Cardiac septum (tissue), 1 donor: ENCODE measurements around the gene PPP1R12B. TPM values are rescaled to one million over a fixed set of nuclear protein-coding genes. Genes with fewer than 3 reads are reported as not detected.
"Not testable (repeated sequence)": the region's sequence is repeated elsewhere in the genome, so short reads cannot be mapped to it uniquely, and the experiment has no call there.

Experiments
- DNase-seq: peaks from one replicate; pipeline ENCODE4 v3.0.0-alpha.2; 2020; ENCODE audit warnings: low spot score
- intact Hi-C: fragments of 100-400 bp; cut with DNase I; formaldehyde crosslinking; loops from one replicate; pipeline ENCODE4 v1.14.0; 2022
- total RNA-seq: library from RNA; stranded (reverse); fragmentation: NEBNext Ultra II Directional; extraction: Animal tissue kit (Norgen Biotek cat#: 25700); gene quantifications from one replicate; pipeline ENCODE4 v1.2.1, GENCODE V29; 2021
- donor health status: DM: no; HTN: no; CAD: no.

Gene PPP1R12B
- total RNA-seq, 1 donor from 2014 or later: 428 TPM

DNA sequence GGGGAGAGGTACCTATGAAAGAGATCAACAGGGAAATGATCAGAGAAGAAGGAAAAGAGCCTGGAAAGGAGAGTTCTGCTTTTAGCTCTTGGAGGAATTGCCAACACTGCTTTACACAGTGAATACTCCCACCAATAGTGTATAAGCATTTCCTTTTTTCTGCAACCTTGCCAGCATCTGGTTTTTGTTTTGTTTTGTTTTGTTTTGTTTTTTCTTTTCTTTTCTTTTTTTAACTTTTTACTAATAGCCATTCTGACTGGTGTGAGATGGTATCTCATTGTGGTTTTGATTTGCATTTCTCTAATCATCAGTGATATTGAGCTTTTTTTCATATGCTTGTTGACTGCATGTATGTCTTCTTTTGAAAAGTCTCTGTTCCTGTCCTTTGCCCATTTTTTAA lies 165.4 kb downstream of the PPP1R12B start:
- intact Hi-C loops: not testable (repeated sequence)

DNA sequence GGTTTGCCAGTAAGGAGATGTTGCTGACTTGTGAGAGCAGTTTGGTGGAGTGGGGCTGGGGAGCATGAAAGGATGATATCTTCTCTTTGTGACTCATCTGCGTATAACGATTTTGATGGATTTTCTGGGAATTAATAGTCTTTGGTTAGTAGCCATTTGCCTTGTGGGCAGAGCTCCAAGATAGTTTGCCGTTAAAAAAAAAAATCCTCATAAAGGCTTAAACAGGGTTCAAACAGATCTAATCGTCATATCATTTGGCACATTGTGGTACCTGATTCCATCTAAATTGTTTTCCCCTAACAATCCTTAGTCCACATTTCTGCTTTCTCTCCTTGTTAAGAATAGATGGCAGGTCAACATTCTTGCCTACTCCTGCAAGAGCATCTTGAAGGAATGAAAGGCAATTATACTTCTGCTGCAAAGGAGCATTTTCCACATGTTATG lies 168.0 kb downstream of the PPP1R12B start:
- DNase-seq: no peak
- intact Hi-C loops: no loop called here

More for the DNA sequence above, 165.4 kb downstream of the PPP1R12B start:
- not testable (repeated sequence) for DNase-seq

DNA sequence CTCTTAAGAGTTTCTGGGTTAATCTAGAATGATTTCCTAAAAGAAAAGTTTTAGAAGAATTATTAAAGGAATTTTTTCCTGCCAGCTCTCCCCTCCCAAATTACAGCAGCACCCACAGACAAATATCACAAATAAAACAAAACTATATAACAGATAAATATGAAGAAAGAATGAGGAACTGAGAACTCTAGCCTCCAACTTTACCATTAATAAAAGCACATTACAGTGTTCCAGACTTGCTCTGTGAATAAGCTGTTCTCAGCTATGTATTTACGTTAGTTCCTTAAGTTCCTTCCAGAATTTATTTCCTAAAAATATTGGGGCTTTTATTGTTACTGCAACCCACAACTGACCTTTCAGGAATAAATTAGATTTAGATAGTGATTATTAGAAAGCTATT lies 168.6 kb downstream of the PPP1R12B start:
- intact Hi-C loops, DNase-seq: not testable (repeated sequence)

DNA sequence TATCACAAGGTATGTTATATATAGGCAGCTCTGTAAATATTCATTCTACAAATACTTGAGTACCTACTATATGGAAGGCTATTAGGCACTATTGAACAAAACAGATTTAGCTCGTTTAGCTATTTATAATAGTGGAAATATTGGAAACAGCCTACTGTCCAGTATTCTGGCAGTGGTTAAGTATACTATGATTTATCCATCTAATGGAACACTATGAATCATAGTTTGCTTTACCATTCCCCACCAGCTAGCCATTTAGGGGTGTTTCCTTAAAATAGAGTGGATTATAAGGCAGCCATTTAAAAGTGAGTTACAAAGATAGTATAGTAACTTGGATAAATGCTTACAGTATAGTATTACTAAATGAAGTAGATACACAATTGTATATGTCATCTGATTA lies 169.7 kb downstream of the PPP1R12B start:
- DNase-seq, intact Hi-C loops: not testable (repeated sequence)

DNA sequence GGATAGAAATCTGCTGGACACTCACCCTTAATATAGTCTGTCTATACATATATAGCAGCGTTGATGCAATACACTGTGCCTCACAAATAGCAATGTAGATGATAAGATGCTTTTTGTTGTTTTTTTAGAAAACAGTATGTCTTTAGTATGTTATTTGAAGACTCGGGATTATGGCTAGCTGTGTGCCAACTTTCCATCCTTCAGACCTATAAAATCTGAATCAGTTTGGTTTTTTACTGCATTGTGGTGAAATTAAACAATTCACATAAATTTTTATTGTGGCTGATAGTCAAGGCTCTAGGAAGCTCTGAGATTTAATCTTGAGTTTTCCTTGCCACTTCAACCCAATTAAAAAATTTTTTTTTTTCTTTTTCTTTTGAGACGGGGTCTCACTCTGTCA lies 170.4 kb downstream of the PPP1R12B start:
- intact Hi-C loops, DNase-seq: not testable (repeated sequence)

DNA sequence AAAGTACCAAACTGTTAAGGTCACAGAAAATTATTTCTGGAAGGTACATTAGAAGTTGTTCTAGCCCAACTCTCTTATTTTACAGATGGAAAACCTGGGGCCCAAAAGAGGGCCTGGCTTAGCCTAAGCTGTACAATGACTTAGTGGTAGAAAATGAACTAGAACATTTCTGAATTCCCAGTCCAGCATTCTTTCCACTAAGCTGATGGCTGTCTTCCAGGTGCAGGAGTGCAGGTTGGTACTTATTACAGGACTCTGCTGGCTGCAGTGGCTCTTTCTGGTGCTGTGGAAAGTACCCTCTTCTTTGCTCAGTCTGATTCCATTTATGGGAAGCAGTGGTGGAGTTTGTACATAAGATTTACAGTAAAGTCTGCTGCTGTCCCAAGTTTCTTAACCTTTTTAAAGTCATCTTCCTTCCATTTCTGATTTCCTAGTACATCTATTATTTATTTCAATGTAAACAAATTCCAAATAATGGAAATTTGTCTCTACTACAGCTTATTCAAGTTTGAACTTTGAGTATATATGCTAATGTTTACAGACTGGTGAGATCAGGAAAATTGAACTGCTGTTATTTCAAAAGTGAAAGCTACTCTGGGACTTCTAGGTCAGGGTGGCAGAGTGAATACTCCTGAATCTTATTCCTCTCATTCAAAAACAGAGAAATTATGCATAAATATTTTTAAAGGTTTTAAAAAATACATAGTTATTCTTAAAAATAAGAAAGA lies 171.8 kb downstream of the PPP1R12B start:
- DNase-seq, intact Hi-C loops: not testable (repeated sequence)

DNA sequence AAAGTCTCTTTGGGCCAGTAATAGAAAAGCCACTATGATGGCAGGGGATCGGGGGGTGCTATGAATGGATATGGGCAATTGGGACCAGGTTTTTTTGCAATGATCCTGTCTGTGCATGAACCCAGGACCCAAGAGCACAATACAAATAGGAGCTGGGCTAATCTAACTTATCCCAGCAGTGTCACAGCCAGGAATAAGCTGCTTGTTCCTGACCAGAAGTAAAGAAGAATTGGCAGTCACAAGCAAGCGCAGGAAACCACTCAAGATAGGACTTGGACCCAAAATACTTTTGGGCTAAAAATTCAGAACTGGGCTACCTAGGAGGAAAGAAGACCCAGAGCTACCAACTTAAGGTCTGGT lies 172.3 kb downstream of the PPP1R12B start:
- DNase-seq, intact Hi-C loops: not testable (repeated sequence)

DNA sequence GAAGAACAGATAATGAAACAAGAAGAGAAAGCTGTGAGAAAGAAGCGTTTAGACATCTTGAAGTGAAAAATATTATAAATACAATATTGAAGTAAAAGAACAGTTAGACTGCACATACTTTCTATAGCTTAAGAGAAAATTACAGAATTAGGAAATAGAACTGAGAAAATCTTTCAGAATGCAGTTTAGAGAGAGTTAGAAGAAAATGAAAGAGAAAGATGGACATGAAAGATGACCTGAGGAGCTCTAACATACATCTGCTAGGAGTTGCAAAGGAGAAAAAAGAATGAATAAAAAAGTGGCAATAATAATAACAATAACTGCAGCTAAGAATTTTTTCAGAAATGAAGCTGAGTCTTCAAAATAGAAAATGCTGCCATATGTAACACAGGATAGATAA lies 173.0 kb downstream of the PPP1R12B start:
- intact Hi-C loops, DNase-seq: not testable (repeated sequence)

DNA sequence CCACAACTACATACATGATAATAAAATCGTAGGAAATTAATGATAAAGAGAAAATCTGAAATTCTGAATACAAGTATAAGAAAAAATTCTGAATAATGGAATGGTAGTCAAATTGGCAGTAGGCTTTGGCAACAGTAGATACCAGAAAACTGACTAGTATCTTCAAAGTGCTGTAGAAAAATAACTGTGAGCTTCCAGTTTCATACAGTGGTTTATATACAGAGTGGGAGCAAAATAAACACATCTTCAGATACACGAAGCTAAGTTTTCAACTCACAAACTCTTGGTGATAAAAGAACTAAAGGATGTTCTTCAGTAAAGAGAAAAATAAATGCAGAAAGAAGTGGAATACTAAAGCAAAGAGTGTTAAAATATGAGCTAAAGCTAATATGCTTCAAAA lies 173.4 kb downstream of the PPP1R12B start:
- intact Hi-C loops: no loop called here
- no peak for DNase-seq

DNA sequence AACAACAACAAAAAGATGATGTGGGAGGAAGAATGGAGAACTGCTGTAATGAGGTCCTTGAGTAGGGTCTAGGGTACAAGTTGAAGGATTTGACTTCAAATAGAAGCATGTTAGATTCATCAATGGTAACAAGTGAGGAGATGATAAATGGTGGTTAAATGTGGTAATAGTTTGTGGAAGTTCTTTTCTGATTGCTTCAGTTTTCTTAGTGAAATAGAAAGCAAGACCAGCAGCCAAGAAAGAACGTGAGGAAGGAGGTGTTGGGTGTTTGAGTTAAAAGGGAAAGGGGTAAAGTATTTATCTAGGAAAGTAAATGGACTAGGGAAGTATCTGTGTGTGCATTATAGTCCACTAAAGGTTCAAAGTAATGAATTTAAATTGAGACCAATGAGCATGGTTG lies 177.6 kb downstream of the PPP1R12B start:
- DNase-seq, intact Hi-C loops: not testable (repeated sequence)

DNA sequence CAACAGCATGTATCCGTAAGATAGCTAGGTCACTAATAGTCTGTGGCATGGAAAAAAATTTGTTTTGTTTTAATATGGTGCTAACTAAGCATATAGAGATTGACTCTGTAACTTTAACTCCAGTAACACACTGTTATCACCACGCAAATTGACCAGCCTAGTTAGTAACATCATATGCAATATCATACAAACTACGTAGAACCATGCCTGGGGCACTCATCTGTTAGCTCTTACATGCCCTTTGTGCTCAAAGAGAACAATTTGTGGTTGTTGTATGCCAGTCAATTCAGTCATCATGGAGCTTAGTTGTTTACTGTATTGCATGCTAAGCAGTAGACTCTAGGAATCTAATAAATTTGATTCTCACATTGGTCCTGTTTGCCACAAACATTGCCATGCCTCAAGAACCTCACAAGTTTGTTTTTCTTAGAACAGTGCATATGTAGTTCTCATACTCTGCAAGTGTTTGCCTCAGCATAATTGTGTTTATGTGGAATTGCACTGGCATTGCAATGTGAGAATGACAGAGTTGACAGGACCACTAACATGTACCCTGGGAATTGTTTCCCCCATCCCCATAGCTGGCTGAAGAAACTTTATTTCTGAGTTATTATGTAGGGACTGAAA lies 179.7 kb downstream of the PPP1R12B start:
- intact Hi-C loops, DNase-seq: not testable (repeated sequence)

DNA sequence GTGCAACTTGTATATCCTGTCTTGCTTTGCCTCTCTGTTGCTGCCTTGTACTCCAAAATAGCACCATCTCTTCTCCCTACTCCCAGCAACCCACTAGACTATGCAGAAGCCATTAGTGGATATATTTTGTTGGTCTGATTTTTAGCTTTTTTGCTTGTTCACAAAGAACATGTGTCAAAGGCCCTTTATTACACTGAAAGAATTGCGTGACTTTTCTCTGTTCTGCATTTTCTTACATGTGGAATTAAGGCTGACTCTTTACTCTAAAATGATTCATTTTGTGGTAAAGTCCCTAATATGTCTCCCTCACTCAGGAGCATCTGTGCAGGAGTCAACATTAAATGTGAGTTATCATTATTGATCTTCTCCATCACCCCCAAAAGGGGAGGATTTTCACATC lies 182.2 kb downstream of the PPP1R12B start:
- DNase-seq, intact Hi-C loops: not testable (repeated sequence)

DNA sequence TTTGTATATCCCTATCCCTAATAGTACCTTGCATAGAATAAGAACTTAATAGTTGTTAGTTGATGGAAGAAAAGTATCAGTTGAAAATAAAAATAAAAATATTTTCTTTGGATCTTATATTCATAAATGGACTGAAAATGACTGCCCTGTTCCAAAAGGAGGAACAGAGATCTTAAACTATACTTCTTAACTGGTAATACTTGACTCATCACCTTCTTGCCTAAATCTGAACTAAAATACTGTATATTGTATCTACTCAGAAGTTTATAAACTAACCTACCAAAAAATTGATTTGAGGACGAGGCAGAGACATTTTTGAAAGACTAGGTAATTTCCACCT lies 182.9 kb downstream of the PPP1R12B start:
- no peak for DNase-seq
- intact Hi-C loops: no loop called here

DNA sequence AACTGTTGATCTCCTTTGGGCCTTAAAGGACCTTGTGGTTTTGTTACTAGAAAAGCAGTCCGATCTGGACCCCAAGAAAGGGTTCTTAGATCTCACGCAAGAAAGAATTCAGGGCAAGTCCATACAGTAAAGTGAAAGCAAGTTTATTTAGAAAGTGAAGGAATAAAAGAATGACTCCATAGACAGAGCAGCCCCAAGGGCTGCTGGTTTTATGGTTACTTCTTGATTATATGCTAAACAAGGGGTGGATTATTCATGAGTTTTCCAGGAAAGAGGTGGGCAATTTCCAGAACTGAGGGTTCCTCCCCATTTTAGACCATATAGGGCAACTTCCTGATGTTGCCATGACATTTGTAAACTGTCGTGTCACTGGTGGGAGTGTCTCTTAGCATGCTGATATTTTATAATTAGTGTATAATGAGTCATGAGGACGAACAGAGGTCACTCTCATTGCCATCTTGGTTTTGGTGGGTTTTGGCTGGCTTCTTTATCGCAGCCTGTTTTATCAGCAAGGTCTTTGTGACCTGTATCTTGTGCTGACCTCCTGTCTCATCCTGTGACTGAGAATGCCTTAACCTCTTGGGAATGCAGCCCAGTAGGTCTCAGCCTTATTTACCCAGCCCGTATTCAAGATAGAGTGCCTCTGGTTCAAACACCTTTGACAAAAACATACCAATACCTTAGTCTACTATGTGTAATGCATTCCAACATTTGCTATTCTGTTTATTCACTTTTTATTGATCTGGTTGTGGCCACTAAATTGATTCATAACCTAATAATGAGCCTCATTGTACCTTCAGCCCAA lies 183.5 kb downstream of the PPP1R12B start:
- DNase-seq, intact Hi-C loops: not testable (repeated sequence)

DNA sequence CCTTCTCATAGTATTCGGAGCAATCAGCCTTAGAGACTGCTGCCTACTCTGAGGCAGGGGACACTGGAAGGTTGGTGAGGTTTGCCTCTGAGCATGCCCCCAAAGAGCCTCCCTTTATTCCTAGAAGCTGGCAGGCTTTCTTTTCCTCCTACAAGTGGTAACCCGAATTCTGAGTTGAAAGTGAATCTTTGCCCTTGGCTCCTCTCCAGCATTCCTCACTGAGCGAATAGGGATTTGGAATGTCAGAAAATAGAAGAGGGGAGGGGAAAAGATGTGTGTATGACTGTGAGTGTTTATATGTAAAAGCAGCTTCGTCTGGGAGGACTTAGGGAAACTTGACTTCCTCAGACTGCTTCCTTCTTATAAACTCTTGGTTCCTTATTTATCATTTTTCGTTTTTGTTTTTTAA lies 190.7 kb downstream of the PPP1R12B start:
- intact Hi-C loops, DNase-seq: not testable (repeated sequence)

DNA sequence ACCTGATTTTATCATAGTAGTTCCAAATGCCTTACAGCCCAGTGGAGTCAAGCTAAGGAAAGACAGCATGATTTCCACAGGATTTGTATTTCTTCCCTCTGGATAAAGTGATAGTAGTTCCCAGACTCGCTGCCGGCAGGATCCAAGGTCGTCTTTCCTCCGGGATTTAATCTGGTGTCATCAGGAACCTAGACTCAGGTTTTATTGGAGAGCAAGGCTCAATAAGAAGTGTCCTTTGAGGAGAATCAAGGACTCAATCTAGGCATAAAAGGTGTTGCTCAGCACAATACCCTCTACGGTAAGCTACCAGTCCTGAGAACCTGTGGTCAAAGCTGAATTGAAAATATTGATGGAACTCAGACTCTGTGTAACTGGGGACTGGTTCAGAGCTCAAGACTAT lies 191.1 kb downstream of the PPP1R12B start:
- intact Hi-C loops, DNase-seq: not testable (repeated sequence)

DNA sequence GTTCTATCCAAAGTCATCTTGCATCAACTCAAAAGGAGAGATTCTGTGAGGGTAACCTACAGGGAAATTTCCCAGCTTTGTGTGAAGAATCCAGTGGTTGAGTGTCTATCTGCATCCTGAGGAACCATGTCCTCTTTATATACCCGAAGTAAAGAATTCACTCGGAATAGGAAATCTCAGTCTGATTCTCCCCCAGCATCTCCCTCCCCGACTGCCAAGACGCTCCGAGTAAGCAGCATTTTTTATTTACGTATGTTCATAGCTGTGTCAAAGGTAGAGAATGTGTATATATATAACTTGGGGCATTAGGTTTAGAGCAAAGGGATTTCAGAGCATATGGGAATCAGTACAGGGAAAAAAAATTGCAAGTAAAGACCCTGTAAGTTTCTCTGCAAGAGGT lies 191.5 kb downstream of the PPP1R12B start:
- no peak for DNase-seq
- intact Hi-C loops: no loop called here

DNA sequence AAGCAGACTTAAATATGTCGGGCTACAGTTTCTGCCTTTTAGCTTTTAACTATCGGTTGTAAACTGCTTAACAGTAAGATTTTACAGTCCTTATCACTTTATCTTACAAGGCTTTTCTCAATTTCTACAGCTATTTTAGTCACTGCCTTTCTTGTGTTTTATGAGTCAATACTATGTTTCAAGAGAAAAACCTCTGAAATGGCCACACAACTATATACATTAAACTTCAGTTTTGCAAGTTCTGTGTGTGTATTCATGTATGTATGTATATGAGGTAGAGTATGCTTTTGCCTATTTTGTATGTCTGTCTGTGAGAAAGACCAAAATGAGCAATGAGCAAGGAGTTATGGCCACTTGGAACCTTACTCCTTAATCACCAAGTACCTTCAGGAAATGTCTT lies 191.9 kb downstream of the PPP1R12B start:
- intact Hi-C loops: no loop called here
- DNase-seq: no peak

DNA sequence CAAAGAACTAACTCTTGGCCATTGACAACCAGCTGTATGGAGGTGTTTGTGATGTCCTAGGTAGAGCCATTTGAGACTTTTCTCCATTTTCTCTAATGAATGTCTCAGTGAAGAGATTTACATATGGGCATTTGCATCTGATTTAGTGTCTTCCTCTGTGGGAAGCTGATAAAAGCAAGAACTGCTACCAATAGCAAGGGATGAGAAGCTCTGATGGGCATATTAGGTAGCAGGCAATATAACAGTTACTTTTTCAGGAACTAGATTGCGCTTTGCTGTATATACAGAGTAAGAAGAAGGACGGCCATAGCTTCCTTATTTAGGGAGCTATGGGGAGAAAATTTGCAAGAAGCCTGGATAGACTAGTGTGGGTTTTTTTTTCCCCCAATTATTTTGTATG lies 192.4 kb downstream of the PPP1R12B start:
- intact Hi-C loops, DNase-seq: not testable (repeated sequence)

DNA sequence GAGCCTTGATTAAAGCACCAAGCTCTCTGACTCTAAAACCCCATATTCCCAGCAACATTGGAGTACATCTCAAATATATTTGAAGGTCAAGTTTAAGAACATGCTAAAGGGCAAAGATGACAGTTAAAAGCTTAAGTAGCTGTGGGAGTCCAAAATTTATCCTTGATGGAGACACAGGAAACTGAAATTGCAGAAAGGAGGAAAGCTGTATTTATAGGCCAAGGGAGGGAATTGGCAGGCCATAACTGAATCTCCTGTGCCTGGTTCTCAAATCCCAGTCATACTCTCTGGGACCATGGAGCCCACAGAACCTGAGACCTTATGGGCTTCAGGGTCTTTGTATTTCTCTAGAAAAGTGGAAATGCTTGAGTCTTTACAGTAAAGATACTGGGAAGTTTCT lies 193.9 kb downstream of the PPP1R12B start:
- DNase-seq, intact Hi-C loops: not testable (repeated sequence)
